Stimulated activated CD4-positive, alpha-beta T cell treated with anti-CD3 and anti-CD28 coated beads, Interleukin-15, amount 100 ng/mL, for 48 hours (primary cell): ENCODE measurements around the gene TMTC2.
"Not testable (repeated sequence)": the region's sequence is repeated elsewhere in the genome, so short reads cannot be mapped to it uniquely, and the experiment has no call there.

ENCODE experiments used
- DNase-seq, 2 donors: peaks; one replicate each; pipeline ENCODE4 v3.0.0-alpha.2; 2020; ENCODE audit warnings: low read depth in 2 of 2

TMTC2 gene

DNA sequence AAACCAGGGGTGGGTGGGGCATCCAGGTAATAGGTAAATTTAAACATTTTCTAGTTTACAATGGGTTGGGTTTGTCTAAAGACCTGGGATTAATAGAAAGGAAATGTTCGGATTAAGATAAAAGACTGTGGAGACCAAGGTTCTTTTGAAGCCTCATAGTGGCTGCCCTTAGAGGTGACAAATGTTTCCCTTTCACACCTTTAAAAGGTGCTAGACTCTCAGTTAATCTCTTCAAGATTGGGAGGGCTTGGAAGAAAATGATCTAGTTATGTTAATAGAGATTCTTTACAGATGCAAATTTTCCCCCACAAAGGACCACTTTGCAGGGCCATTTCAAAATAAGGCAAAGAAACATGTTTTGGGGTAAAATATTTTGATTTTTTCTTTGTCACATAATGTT is 39.0 kb downstream of the TMTC2 start:
- DNase-seq = no peak

DNA sequence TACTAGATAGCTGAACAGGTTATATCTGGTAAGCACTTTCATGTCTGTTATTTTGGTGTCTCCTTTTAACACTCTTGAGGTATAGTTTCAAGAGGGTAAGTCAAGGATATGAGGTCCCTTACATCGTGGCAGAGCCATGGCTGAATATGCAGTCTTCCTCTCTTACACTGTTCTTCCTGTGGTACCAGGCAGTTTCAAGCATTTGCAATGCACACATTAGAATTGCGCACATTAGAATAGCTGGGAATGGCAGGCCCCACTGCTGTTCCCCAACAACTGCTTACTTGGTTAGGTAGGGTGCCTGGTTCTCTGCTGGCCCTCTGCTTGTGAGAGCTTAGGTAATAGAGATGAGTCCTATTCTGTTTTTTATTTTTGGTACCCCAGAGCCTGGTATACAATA is 41.2 kb downstream of the TMTC2 start:
- no peak for DNase-seq

GRCh38 chr12:82728710-82729109 is 42.0 kb downstream of the TMTC2 start:
- no peak for DNase-seq

DNA sequence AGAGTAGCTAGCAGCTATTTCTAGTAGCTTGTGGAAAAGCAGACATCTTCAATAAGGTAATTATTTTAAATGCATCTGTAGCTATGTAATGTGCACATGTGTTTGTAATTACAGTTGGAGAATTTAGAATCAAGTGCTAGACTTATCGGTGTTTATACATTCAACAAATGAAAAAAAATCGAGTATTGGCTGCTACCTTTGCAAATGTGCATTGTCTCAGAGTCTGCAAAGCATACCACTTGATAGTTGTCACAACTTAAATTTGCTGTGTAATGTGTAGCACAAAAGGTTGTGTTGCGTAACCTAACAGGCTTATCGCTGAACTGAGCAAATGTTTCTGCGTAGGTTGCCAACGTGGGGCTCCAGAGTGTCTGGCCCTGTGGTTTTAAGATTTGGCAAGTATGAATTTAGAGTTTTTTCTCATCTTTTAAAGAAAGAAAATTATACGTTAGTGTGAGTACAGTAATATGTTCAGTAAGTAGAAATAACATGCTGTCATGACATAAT is 44.3 kb downstream of the TMTC2 start:
- DNase-seq = no peak

DNA sequence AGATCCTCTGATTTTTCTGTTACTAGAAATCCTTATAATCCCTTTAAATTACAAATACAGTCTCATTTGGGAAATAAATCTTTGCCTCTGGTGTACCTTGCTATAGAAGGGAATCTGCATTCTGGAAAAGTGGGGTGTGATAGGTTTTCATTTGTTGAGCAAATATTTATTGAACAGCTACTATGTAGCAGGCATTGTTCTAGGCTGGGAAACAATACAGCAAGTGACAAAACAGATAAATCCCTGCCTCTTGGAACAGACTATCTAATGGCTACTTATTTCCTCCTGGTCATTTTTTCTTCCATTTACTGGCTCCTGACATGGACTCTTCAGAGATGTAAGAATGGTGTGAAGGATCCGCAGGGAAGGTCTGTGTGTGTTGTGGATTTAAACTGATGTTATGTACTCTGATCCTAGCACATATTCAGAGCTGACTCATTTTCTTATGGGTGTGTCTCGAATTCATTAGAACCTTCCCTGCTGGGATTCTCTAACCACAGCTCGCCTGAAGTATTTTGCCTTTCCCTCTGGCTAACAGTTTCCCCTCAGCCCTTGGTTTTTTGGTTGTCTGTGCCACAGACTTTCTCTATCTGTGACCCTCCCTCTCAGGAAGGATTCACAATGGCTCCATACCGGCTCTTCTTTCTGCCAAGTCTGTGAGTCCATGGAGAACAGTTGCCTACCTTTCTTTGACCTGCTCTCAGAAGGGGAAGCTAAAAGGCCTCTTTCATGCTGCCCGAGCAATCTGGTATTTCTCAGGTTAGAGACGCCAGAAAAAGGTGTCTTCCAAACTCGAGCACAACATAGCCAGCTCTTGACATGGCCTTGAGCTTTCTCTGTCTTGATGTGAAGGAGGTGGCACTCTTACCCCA is 53.7 kb downstream of the TMTC2 start:
- no peak for DNase-seq

- DNase-seq = no peak
Measured at GRCh38 chr12:82745063-82745674, 58.5 kb downstream of the TMTC2 start.

- no peak for DNase-seq
Measured at GRCh38 chr12:82745807-82746206, 59.1 kb downstream of the TMTC2 start.

GRCh38 chr12:82746668-82747067 is 60.0 kb downstream of the TMTC2 start:
- DNase-seq = no peak

DNA sequence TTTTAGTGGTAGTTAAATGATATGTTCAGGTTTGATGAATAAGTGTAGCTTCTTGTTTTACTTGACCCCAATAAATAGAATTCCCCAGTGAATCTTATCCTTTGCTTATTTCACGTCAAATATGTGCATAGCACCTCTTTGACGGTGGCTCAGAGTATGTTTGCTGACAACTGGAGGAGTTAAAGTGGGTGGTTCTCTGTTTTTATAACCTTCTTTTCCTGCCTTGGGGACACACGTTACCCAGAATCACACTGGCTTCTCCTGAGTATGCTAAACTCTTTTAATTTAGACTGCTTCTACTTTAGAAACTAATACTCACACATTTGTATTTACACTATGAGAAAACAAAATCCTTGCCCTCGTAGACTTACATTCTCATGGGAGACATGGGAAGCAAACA is 62.3 kb downstream of the TMTC2 start:
- DNase-seq = no peak

DNA sequence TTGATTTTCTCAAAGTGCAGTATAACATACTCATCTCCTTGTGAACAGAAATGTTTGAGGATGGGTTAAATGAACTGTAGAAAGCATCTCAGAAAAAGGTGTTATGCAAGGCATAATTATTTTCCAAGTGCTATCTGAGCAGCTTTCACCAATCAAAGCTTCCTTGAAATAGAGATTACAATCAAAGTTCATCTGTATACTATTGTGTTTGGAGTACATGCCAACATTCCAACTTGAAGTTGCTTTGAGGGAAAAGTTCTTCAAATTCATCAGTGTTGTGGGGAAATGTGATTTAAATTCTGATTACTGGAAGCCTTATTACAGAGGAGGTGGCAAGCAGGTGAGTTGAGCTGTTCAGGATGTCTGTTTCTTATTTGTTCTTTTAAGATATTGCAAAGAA is 68.2 kb downstream of the TMTC2 start:
- DNase-seq = no peak

DNA sequence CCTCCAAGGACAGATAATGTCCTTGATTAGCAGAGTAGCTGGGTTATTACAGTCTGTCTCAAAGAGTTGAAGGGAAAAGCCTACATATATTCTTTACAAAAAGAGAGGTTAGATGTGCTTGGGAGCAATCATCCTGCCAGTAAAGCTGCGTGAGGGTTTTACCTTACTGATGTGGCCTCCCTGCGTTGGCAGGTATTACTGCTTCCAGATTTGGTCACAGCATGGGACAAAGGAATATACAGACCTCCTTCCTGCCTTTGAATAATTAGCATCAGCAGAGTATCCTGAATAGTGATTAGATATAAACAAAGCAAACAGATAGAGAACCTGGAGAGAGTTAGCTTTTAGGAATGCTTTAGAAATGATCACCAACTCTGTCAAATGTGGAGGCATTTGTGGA is 69.6 kb downstream of the TMTC2 start:
- DNase-seq = no peak

GRCh38 chr12:82757059-82757458 is 70.4 kb downstream of the TMTC2 start:
- DNase-seq = no peak

GRCh38 chr12:82757656-82758055 is 71.0 kb downstream of the TMTC2 start:
- DNase-seq = no peak

- no peak for DNase-seq
Measured at GRCh38 chr12:82758749-82759330, 72.1 kb downstream of the TMTC2 start.

- no peak for DNase-seq
Measured at GRCh38 chr12:82760423-82760822, 73.7 kb downstream of the TMTC2 start.

GRCh38 chr12:82765206-82765605 is 78.5 kb downstream of the TMTC2 start:
- not testable (repeated sequence) for DNase-seq

- DNase-seq = no peak
Measured at GRCh38 chr12:82765971-82766705, 79.4 kb downstream of the TMTC2 start.

DNA sequence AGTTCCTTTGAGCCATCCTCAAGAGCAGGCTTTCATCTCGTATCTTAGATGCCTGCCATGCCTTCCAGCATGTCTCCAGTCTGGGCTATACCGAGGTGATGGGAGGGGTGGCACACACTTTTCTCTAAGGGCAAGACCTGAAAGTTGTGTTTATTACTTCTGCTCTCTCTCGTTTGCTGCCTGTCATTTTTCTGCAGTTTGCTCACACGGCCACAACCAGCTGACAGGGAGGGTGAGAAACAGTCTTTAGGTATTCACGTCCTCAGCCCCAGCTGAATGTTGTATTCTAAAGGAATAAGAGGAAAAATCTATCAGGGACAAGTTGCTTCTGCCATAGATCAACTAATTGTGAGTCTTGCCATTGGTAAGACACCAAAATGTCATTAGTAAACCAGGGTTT is 88.0 kb downstream of the TMTC2 start:
- DNase-seq = no peak

DNA sequence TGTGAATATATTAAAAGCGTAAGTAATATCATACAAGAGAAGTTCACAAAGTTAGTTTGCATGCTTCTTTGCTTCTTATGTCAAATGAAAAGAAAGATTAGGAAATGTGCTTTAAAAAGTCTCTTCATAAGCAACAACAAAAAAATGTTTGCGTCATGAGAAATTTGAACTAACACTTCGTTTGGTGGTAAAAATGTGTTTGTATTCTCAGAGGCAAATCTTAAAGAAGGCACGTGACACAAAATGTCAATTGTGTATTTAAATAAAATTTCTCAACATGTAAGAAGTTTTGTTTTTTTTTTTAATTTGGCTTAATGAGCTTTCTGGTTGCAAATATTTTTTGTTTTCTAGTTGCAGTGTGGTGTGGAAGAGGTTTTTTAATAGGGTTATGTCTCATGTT is 93.8 kb downstream of the TMTC2 start:
- DNase-seq = no peak

DNA sequence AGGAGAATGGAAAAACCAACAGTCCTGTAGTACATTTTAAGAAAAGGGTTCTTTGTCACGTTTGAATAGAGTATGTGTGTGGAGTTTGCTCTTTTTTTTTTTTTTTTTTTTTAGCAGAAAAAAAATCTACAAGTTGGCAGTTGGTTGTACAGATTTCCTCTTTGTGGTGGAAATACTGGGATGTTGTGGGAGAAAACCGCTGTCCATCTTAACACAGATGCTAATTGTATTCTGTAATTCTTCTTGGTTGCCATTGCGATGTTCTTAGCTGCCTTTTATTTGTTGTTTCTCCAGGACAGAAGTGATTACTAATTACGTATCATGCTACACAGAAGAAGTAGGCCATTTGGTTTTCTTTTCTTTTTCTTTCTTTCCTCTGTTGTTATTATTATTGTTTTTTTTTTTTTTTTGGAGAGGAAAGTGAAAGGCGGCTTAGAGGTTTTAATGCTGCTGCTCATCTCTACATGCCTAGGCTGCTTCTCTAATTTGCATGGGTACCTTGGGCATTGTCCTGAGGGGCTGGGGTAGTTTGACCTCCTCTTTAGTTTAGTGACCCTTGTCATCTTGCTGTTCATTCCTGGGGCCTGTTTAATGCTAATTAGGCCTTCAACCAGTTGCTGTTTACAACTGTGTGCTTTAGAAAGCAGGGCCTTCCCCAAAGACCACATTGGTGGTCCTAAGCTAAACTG is 94.7 kb downstream of the TMTC2 start:
- no peak for DNase-seq

- no peak for DNase-seq
Measured at GRCh38 chr12:82783435-82783834, 96.7 kb downstream of the TMTC2 start.

- DNase-seq = no peak
Measured at GRCh38 chr12:82787016-82787415, 100.3 kb downstream of the TMTC2 start.
